Testis (tissue), 5 donors: ENCODE results near the gene RGS16. TPM values are rescaled to one million over a fixed set of nuclear protein-coding genes. Genes with fewer than 3 reads are reported as not detected.
A peak's percentile ranks its signal among the peaks of the same experiment; 100 is the strongest.

Experiments used
- DNase-seq: peaks from one replicate; pipeline ENCODE4 v3.0.0-alpha.2; 2019
- H3K27ac ChIP-seq, 2 donors: fragments of 200-600 bp; sonication (generic); one replicate each; pipeline ENCODE4 v1.5.1; 2019
- H3K27me3 ChIP-seq: fragments of 200-600 bp; sonication (generic); one replicate; pipeline ENCODE4 v1.5.1; 2019
- H3K36me3 ChIP-seq: fragments of 200-600 bp; sonication (generic); one replicate; pipeline ENCODE4 v1.5.1; 2017; ENCODE audit warnings: low read depth; ENCODE audit errors: missing control alignments
- H3K4me1 ChIP-seq: fragments of 200-600 bp; sonication (generic); one replicate; pipeline ENCODE4 v1.5.1; 2019
- H3K4me3 ChIP-seq, 2 donors: fragments of 200-600 bp; sonication (generic); one replicate each; pipeline ENCODE4 v1.5.1; 2017 to 2019
- H3K9me3 ChIP-seq: fragments of 200-600 bp; sonication (generic); one replicate; pipeline ENCODE4 v1.5.1; 2017
- POLR2A ChIP-seq: fragments of 450-650 bp; IDR thresholded peaks from one replicate; pipeline ENCODE4 v1.6.1; 2017; ENCODE audit warnings: antibody characterized with exemption, mild to moderate bottlenecking, moderate library complexity
- WGBS, 2 donors: methylation state at CpG; one replicate each; pipeline ENCODE4 v1.1.5; 2018; 5-methylcytosine and 5-hydroxymethylcytosine counted together
- intact Hi-C: fragments of 100-400 bp; cut with DNase I; formaldehyde crosslinking; loops from one replicate; pipeline ENCODE4 v1.15.1; 2023; ENCODE audit warnings: low total_unique reads
- long read RNA-seq, 2 donors: transcript quantifications; one replicate each; lab custom pipeline, GENCODE V29; 2026
- polyA plus RNA-seq: library from polyadenylated mRNA; stranded (reverse); fragments of 350-450 nt; fragmentation: Illumina TruSeq; extraction: RNeasy Lipid Tissue Mini Kit (QIAGEN cat#74804); gene quantifications from one replicate; pipeline ENCODE4 v1.2.3, GENCODE V29; 2014; ENCODE audit warnings: low read depth, low replicate concordance; ENCODE audit not compliant: insufficient read depth
- total RNA-seq, 2 donors: library from RNA; depleted of rRNA; stranded (reverse); fragments of >200 nt; gene quantifications; one replicate each; pipeline ENCODE4 v1.2.3, GENCODE V29; 2016
- TF ChIP-seq, protein P1 (sequence below), 3 experiments: fragments of 450-650 bp in 2 of 3; fragments of 200-600 bp in 1 of 3; sonication (generic) in 1 of 3; IDR thresholded peaks; one replicate each; pipeline ENCODE4 v1.5.1; 2016 to 2019; ENCODE audit warnings: antibody characterized with exemption in 3 of 3, mild to moderate bottlenecking in 2 of 3, moderate library complexity in 1 of 3

The RGS16 gene, protein sequence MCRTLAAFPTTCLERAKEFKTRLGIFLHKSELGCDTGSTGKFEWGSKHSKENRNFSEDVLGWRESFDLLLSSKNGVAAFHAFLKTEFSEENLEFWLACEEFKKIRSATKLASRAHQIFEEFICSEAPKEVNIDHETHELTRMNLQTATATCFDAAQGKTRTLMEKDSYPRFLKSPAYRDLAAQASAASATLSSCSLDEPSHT
- total RNA-seq: 1 to 10 TPM in 1 of 2 donors, under 1 TPM in 1; 0.93 to 1.3 TPM
- 3.2 TPM for polyA plus RNA-seq
- long read RNA-seq, donor 1, partial matches to known transcripts: 0 of 4 reads
- long read RNA-seq, donor 1, other reads (novel, unspliced or antisense): 0 of 4 reads
- long read RNA-seq, donor 2, transcript RGS16-201 (5 exons, 2,427 nt): major isoform, 10 of 10 reads
- long read RNA-seq, donor 2, partial matches to known transcripts: 0 of 10 reads
- long read RNA-seq, donor 2, other reads (novel, unspliced or antisense): 0 of 10 reads

GRCh38 chr1:182604175-182605164 lies at the start of gene RGS16:
Gene RGS16 (minus strand): TSS chr1:182604389. CDS start chr1:182604259, 130 bp downstream.
- no peak for TF ChIP-seq POLR2A
- TF ChIP-seq, protein P1, sequence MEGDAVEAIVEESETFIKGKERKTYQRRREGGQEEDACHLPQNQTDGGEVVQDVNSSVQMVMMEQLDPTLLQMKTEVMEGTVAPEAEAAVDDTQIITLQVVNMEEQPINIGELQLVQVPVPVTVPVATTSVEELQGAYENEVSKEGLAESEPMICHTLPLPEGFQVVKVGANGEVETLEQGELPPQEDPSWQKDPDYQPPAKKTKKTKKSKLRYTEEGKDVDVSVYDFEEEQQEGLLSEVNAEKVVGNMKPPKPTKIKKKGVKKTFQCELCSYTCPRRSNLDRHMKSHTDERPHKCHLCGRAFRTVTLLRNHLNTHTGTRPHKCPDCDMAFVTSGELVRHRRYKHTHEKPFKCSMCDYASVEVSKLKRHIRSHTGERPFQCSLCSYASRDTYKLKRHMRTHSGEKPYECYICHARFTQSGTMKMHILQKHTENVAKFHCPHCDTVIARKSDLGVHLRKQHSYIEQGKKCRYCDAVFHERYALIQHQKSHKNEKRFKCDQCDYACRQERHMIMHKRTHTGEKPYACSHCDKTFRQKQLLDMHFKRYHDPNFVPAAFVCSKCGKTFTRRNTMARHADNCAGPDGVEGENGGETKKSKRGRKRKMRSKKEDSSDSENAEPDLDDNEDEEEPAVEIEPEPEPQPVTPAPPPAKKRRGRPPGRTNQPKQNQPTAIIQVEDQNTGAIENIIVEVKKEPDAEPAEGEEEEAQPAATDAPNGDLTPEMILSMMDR (IDR thresholded peaks at IDR 0.05): no peak
- Histone ChIP-seq H3K9me3 (no peaks in the 10 kb centered on the region), H3K4me3 (peak within 1 kb of the TSS; percentile 39 to 43), H3K27me3 (no peaks in the 10 kb centered on the region), H3K36me3 (no peaks in the 10 kb centered on the region), H3K27ac (no peak within 1 kb of the TSS), H3K4me1 (peaks cover 14% of the 10 kb centered on the region)
- intact Hi-C loops: no loop called here
- 7 to 8% methylated on average over 20 to 44 of the region's 44 CpGs for WGBS, 2 donors
- peak; percentile 96 for DNase-seq

DNA sequence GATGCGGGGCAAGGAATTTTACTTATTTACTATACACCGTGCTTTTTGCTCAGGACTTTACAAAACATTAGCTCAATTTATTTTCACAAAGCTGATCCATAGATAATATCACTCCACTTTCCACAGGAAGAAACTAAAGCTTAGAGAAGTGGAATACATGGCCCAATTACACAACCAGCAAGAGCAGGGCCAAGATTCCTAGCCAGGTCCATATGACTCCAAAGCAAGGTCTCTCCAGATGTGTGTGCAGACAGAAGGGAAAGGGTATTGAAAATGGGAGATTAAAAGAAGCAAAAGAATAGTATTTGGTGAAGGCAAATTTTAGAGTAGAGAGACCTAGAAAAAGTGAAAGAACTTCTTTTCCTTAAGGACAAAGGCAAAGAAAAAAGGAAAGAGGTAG lies 49.8 kb upstream of the RGS16 start:
- intact Hi-C loops: no loop called here
- Histone ChIP-seq H3K36me3 (no peaks in the 10 kb centered on the region), H3K27me3 (no peaks in the 10 kb centered on the region), H3K4me1 (no peaks in the 10 kb centered on the region), H3K4me3 (no peak overlapping the region), H3K27ac (no peak overlapping the region), H3K9me3 (no peaks in the 10 kb centered on the region)
- TF ChIP-seq, protein P1 (IDR thresholded peaks at IDR 0.05): no peak
- no peak for DNase-seq
- 87 to 97% methylated on average over 2 of the region's 2 CpGs for WGBS, 2 donors

DNA sequence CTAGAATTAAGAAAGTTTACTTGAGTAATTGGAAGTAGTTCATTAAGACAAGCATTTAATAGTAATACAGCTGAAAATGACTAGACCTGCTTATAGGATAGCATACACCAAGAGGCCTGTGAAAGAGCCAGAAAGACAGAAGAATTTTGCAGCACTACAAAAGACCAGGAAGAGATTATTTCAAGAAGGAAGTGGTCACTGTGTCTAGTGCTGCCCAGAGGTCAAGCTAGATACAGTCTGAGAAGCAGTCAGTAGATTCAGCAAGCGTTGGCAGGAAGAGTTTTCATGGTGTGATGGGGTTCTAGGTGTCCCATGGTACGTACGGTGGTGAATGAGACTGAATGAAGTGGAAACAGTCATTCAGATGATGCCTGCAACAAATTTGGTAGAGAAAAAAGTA lies 48.7 kb upstream of the RGS16 start:
- intact Hi-C loops: no loop called here
- Histone ChIP-seq H3K27me3 (no peaks in the 10 kb centered on the region), H3K4me1 (no peaks in the 10 kb centered on the region), H3K27ac (no peak overlapping the region), H3K4me3 (no peak overlapping the region), H3K9me3 (no peaks in the 10 kb centered on the region), H3K36me3 (no peaks in the 10 kb centered on the region)
- TF ChIP-seq POLR2A: no peak
- TF ChIP-seq, protein P1 (IDR thresholded peaks at IDR 0.05): no peak
- no peak for DNase-seq
- 63 to 64% methylated on average over 3 of the region's 3 CpGs for WGBS, 2 donors

GRCh38 chr1:182651339-182651724 lies 47.1 kb upstream of the RGS16 start:
- Histone ChIP-seq H3K4me3 (no peak overlapping the region), H3K36me3 (no peaks in the 10 kb centered on the region), H3K27me3 (no peaks in the 10 kb centered on the region), H3K9me3 (no peaks in the 10 kb centered on the region), H3K4me1 (no peaks in the 10 kb centered on the region), H3K27ac (no peak overlapping the region)
- WGBS, 2 donors: 74 to 78% methylated on average over 3 of the region's 3 CpGs
- TF ChIP-seq, protein P1 (IDR thresholded peaks at IDR 0.05): no peak
- TF ChIP-seq POLR2A: no peak
- no peak for DNase-seq
- intact Hi-C loops: no loop called here
